Osteoblast (primary cell): ENCODE measurements around the gene TMEM60. TPM values are rescaled to one million over a fixed set of nuclear protein-coding genes. Genes with fewer than 3 reads are reported as not detected.

Experiments
- DNase-seq: peaks from one replicate; pipeline ENCODE4 v3.0.0; 2011; ENCODE audit warnings: low spot score, mixed read lengths; ENCODE audit not compliant: insufficient read length; ENCODE audit errors: missing footprints
- H2AFZ ChIP-seq: 2 replicates; pipeline ENCODE4 v1.6.0; 2011; ENCODE audit warnings: mild to moderate bottlenecking, low read length
- H3K27ac ChIP-seq: 2 replicates; pipeline ENCODE4 v1.5.1; 2011; ENCODE audit warnings: mild to moderate bottlenecking, low read depth, low read length, moderate library complexity
- H3K27me3 ChIP-seq: 2 replicates; pipeline ENCODE4 v1.6.0; 2012; ENCODE audit warnings: mild to moderate bottlenecking, control low read depth, inconsistent platforms, low read length, moderate library complexity; ENCODE audit not compliant: insufficient read depth
- H3K36me3 ChIP-seq: 2 replicates; pipeline ENCODE4 v1.5.1; 2011; ENCODE audit warnings: mild to moderate bottlenecking, low read length, control low read depth, moderate library complexity; ENCODE audit not compliant: insufficient read depth
- H3K4me1 ChIP-seq: 2 replicates; pipeline ENCODE4 v1.5.1; 2011; ENCODE audit warnings: mild to moderate bottlenecking, low read length, control low read depth, moderate library complexity; ENCODE audit not compliant: insufficient read depth
- H3K4me2 ChIP-seq: 2 replicates; pipeline ENCODE4 v1.6.0; 2011; ENCODE audit warnings: mild to moderate bottlenecking, low read length; ENCODE audit not compliant: insufficient read depth
- H3K4me3 ChIP-seq: fragments of 200-600 bp; sonication (generic); 3 replicates; pipeline ENCODE4 v1.5.1; 2012; ENCODE audit warnings: mild to moderate bottlenecking, low read length, inconsistent platforms; ENCODE audit not compliant: insufficient read depth
- H3K79me2 ChIP-seq: 2 replicates; pipeline ENCODE4 v1.6.0; 2012; ENCODE audit warnings: mild to moderate bottlenecking, low read length, control low read depth, inconsistent platforms; ENCODE audit not compliant: insufficient read depth
- H3K9me3 ChIP-seq: 2 replicates; pipeline ENCODE4 v1.5.1; 2011; ENCODE audit warnings: low read depth, low read length, control low read depth
- H4K20me1 ChIP-seq: 2 replicates; pipeline ENCODE4 v1.6.0; 2012; ENCODE audit warnings: mild to moderate bottlenecking, low read length, control low read depth; ENCODE audit not compliant: insufficient read depth
- total RNA-seq: library from RNA; depleted of rRNA; stranded (reverse); fragments of >200 nt; gene quantifications from 2 replicates; pipeline ENCODE4 v1.2.3, GENCODE V29; 2012
- TF ChIP-seq, protein P1 (sequence below): IDR thresholded peaks from 2 replicates; pipeline ENCODE4 v1.5.1; 2011; ENCODE audit warnings: mild to moderate bottlenecking, low read depth, low read length, moderate library complexity; ENCODE audit errors: extremely low read depth

The TMEM60 gene
- total RNA-seq, 1 donor, result 20.3 TPM

DNA sequence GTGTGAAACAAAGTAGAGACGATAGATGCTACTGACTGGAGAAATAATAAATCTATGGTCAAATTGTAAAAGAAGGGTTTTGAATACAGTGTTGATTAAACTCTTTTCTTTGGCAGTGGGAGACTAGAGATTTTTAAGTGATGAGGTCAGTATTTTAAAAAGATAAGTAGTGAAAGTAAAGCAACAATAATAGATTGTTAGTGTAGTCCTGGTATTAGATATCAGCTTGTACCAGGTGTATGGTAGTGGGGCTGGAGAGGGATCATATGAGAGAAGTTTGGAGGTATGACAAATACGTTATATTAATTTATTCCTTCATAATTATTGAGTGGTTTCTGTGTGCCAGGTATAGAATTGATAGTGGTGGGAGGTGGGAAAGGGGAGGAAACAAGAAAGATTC lies 25.6 kb upstream of the TMEM60 start:
- peaks cover 26% of the 10 kb centered on the region for H4K20me1 ChIP-seq
- no peaks in the 10 kb centered on the region for H3K4me1 ChIP-seq
- TF ChIP-seq, protein P1, sequence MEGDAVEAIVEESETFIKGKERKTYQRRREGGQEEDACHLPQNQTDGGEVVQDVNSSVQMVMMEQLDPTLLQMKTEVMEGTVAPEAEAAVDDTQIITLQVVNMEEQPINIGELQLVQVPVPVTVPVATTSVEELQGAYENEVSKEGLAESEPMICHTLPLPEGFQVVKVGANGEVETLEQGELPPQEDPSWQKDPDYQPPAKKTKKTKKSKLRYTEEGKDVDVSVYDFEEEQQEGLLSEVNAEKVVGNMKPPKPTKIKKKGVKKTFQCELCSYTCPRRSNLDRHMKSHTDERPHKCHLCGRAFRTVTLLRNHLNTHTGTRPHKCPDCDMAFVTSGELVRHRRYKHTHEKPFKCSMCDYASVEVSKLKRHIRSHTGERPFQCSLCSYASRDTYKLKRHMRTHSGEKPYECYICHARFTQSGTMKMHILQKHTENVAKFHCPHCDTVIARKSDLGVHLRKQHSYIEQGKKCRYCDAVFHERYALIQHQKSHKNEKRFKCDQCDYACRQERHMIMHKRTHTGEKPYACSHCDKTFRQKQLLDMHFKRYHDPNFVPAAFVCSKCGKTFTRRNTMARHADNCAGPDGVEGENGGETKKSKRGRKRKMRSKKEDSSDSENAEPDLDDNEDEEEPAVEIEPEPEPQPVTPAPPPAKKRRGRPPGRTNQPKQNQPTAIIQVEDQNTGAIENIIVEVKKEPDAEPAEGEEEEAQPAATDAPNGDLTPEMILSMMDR, result no peak
- H3K27me3 ChIP-seq, result no peaks in the 10 kb centered on the region
- H3K9me3 ChIP-seq, result peaks cover 16% of the 10 kb centered on the region
- H3K79me2 ChIP-seq, result peaks cover 51% of the 10 kb centered on the region
- no peak overlapping the region for H3K4me2 ChIP-seq
- H2AFZ ChIP-seq, result no peak overlapping the region
- no peak for DNase-seq
- H3K36me3 ChIP-seq, result peaks cover 6% of the 10 kb centered on the region
- H3K4me3 ChIP-seq, result no peak overlapping the region
- H3K27ac ChIP-seq, result no peak overlapping the region

DNA sequence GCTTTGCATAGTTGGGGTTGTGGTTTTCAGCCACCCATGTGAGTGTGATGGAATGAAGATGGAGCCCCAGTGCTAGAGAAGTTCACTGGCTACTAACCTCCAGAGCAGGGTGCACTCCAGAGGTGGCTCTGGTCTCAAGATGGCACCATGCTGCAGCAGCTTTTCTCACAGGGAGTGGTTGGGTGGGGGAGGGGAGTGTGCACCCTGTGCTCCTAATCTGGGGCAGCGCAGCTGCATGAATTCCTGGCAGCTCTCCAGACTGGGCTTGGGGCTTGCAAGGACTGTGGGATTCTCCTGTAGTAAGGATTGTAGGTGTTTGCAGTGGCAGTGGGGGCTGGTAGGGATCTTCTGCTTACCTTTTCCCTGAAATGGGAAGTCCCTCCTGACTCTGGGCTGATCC lies 24.0 kb upstream of the TMEM60 start:
- Histone ChIP-seq H4K20me1 (peaks cover 26% of the 10 kb centered on the region), H3K27me3 (no peaks in the 10 kb centered on the region), H3K79me2 (peaks cover 60% of the 10 kb centered on the region), H3K27ac (no peak overlapping the region), H3K4me1 (no peaks in the 10 kb centered on the region), H3K4me2 (no peak overlapping the region), H3K4me3 (no peak overlapping the region), H3K36me3 (peaks cover 6% of the 10 kb centered on the region), H2AFZ (no peak overlapping the region), H3K9me3 (peaks cover 16% of the 10 kb centered on the region)
- TF ChIP-seq, protein P1, result no peak
- no peak for DNase-seq

DNA sequence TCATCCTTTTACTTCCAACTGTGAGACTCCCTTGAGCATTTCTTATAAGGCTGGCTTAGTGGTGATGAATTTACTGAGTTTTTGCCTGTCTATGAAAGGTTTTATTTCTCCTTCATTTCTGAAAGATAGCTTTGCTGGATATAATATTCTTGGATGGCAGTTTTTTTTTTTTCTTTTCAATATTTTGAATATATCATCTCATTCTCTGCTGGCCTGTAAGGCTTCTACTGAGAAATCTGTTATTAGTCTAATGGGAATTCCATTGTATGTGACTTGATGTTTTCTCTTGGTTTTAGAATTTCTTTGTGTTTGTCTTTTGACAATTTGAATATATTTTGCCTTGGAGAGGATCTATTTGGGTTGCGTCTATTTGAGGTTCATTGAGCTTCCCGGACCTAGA lies 22.7 kb upstream of the TMEM60 start:
- peaks cover 29% of the 10 kb centered on the region for H4K20me1 ChIP-seq
- H2AFZ ChIP-seq, result no peak overlapping the region
- H3K4me3 ChIP-seq, result no peak overlapping the region
- no peak for DNase-seq
- TF ChIP-seq, protein P1, result no peak
- H3K9me3 ChIP-seq, result peaks cover 16% of the 10 kb centered on the region
- no peaks in the 10 kb centered on the region for H3K4me1 ChIP-seq
- no peaks in the 10 kb centered on the region for H3K27me3 ChIP-seq
- no peak overlapping the region for H3K4me2 ChIP-seq
- H3K27ac ChIP-seq, result no peak overlapping the region
- H3K79me2 ChIP-seq, result peaks cover 62% of the 10 kb centered on the region
- H3K36me3 ChIP-seq, result peaks cover 11% of the 10 kb centered on the region

DNA sequence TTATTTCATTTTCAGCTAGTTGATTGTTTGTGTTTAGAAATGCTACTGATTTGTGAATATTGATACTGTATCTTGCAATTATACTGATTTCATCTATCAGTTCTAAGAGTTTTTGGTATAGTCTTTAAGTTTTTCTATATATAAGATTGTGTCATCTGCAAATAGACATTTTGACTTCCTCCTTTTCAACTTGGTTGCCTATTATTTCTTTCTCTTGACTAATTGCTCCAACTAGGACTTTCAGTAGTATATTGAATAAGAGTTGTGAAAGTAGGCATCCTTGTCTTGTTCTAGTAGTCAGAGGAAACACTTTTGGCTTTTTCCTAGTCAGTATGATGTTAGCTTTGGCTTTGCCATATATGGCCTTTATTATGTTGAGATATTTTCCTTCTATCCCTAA lies 20.8 kb upstream of the TMEM60 start:
- TF ChIP-seq, protein P1, result no peak
- no peak overlapping the region for H3K4me2 ChIP-seq
- peaks cover 16% of the 10 kb centered on the region for H3K9me3 ChIP-seq
- H3K27me3 ChIP-seq, result no peaks in the 10 kb centered on the region
- H3K4me3 ChIP-seq, result no peak overlapping the region
- peaks cover 68% of the 10 kb centered on the region for H3K79me2 ChIP-seq
- H3K27ac ChIP-seq, result no peak overlapping the region
- peaks cover 11% of the 10 kb centered on the region for H3K36me3 ChIP-seq
- H4K20me1 ChIP-seq, result peaks cover 20% of the 10 kb centered on the region
- no peaks in the 10 kb centered on the region for H3K4me1 ChIP-seq
- no peak for DNase-seq
- H2AFZ ChIP-seq, result no peak overlapping the region
